Heart left ventricle (tissue), 16 donors: ENCODE results near the gene SCCPDH. TPM values are rescaled to one million over a fixed set of nuclear protein-coding genes. Genes with fewer than 3 reads are reported as not detected.
"Not testable (repeated sequence)": the region's sequence is repeated elsewhere in the genome, so short reads cannot be mapped to it uniquely, and the experiment has no call there.

ENCODE experiments used
- ATAC-seq, 4 donors: fragments of 200-7000 bp; cut with Tn5 transposase; one replicate each; pipeline ENCODE4 v1.9.1; 2020 to 2022; ENCODE audit warnings: moderate library complexity in 4 of 4, mild to moderate bottlenecking in 3 of 4, moderate number of reproducible peaks in 1 of 4
- DNase-seq, 5 donors: peaks; one replicate each; pipeline ENCODE4 v3.0.0-alpha.2; 2020
- H3K27ac ChIP-seq, 12 donors: fragments of 200-600 bp; sonication (generic) in 4 of 12; one replicate each; pipeline versions ENCODE4 v1.5.0 to v1.8.0; 2016 to 2022; ENCODE audit warnings: mild to moderate bottlenecking in 2 of 12
- H3K27me3 ChIP-seq, 9 donors: fragments of 200-600 bp; sonication (generic) in 2 of 9; one replicate each; pipeline versions ENCODE4 v1.5.1 to v1.8.0; 2016 to 2022; ENCODE audit warnings: mild to moderate bottlenecking in 3 of 9
- H3K36me3 ChIP-seq, 9 donors: fragments of 200-600 bp; sonication (generic) in 2 of 9; one replicate each; pipeline versions ENCODE4 v1.5.0 to v1.8.0; 2018 to 2022; ENCODE audit warnings: mild to moderate bottlenecking in 2 of 9
- H3K4me1 ChIP-seq, 12 donors: fragments of 200-600 bp; sonication (generic) in 4 of 12; one replicate each; pipeline versions ENCODE4 v1.5.0 to v1.8.0; 2016 to 2022; ENCODE audit warnings: mild to moderate bottlenecking in 3 of 12
- H3K4me3 ChIP-seq, 12 donors: fragments of 200-600 bp; sonication (generic) in 4 of 12; one replicate each; pipeline versions ENCODE4 v1.5.0 to v1.8.0; 2017 to 2022; ENCODE audit warnings: mild to moderate bottlenecking in 9 of 12, moderate library complexity in 4 of 12
- H3K9me3 ChIP-seq, 12 donors: fragments of 200-600 bp; sonication (generic) in 4 of 12; one replicate each; pipeline versions ENCODE4 v1.5.0 to v1.8.0; 2016 to 2022; ENCODE audit warnings: mild to moderate bottlenecking in 1 of 12
- CTCF ChIP-seq, 12 donors: fragments of 200-600 bp; sonication (generic) in 4 of 12; IDR thresholded peaks; one replicate each; pipeline versions ENCODE4 v1.5.0 to v1.8.0; 2018 to 2022; ENCODE audit warnings: antibody characterized with exemption in 12 of 12, mild to moderate bottlenecking in 5 of 12
- POLR2A ChIP-seq, 2 donors: fragments of 450-650 bp; IDR thresholded peaks; one replicate each; pipeline ENCODE4 v1.6.1; 2017; ENCODE audit warnings: antibody characterized with exemption in 2 of 2, mild to moderate bottlenecking in 2 of 2, moderate library complexity in 2 of 2
- WGBS, 4 donors: extraction: QIAGEN DNeasy Blood & Tissue Kit in 2 of 4; methylation state at CpG; one replicate each; pipeline versions ENCODE4 v1.1.5 to v1.1.7; 2013 to 2018; 5-methylcytosine and 5-hydroxymethylcytosine counted together
- intact Hi-C, 10 donors: fragments of 100-400 bp; cut with DNase I; formaldehyde crosslinking; loops; one replicate each; pipeline versions ENCODE4 v1.11.1 to v1.14.2; 2022
- polyA plus RNA-seq, 2 donors: library from polyadenylated mRNA; stranded (reverse); fragments of 200-250 nt; gene quantifications; one replicate each; pipeline ENCODE4 v1.2.3, GENCODE V29; 2013
- total RNA-seq, 9 donors: library from RNA; depleted of rRNA in 2 of 9; stranded (reverse); fragments of >200 nt in 2 of 9; fragmentation: NEBNext Ultra II Directional in 3 of 9; extraction: Animal tissue kit (Norgen Biotek cat#: 25700) in 3 of 9; gene quantifications; one replicate each; pipeline versions ENCODE4 v1.1.0 to v1.2.4, GENCODE V29; 2016 to 2023
- donor health status: ischemic (EF 13 %, LVEDD 7.1; RV severe dilation, severe dysfunction).
- donor health status: healthy with polysubstance abuse.
- donor health status: DM: no; HTN: yes; CAD: no.
- donor health status: DM: no; HTN: no; CAD: no.
- donor health status: ischemic (EF 25% LVEDD 6.9; RV normal size, moderate dysfunction).
- donor health status: ischemic (EF 25% LVEDD 5.7; RV mildly dilated, moderate dysfunction).
- donor health status: healthy.
- donor health status: DM: yes; HTN: yes; CAD: no.
- donor health status: ischemic (EF 35%, LVEDD 5.7; RV mildly dilated, moderate dysfunction).
- donor health status: nonischemic (EF 11% LVEDD 7.7; RV severe dilation, severe dysfunction).
- donor health status: DM: yes; HTN: yes; CAD: no.
- donor health status: PGD.
- donor health status: ischemic (EF 29% LVEDD 5.4; RV normal size, mild dysfunction).
- donor health status: nonischemic (EF 23%, LVEDD 6.1; RV moderate dilation, normal function).

Gene SCCPDH
- total and polyA plus RNA-seq, 11 donors, result 13.8 to 36.4 (median 31.0) TPM

- peak; percentile 70 to 90 (median 84) for ATAC-seq
- intact Hi-C loops, result loop anchor here in 5 of 10 donors (1.0 to 10.0 kb wide), 6 partner anchors 37 to 1535 kb away; partner anchors contain the start of gene KIF26B (in 1 of the 5)
- WGBS, 4 donors, result 14 to 19% (median 16%) methylated on average over 11 to 16 of the region's 16 CpGs
- Histone ChIP-seq H3K27ac (peak overlapping the region in 6 of 12 donors; percentile 42 to 64 (median 52)), H3K27me3 (no peaks in the 10 kb centered on the region), H3K4me1 (peaks cover 0 to 19% (median 6%) of the 10 kb centered on the region in 12 donors), H3K4me3 (peak overlapping the region in 9 of 12 donors; percentile 35 to 60 (median 46)), H3K9me3 (peaks cover 0 to 14% (median 0%) of the 10 kb centered on the region in 12 donors), H3K36me3 (no peaks in the 10 kb centered on the region)
- peak; percentile 36 to 71 (median 57) for DNase-seq
- TF ChIP-seq CTCF (IDR thresholded peaks at IDR 0.05), result peak; percentile 64 to 86 (median 76)
- no peak for TF ChIP-seq POLR2A (IDR thresholded peaks at IDR 0.05)
Measured at GRCh38 chr1:246689409-246690008, 34.7 kb upstream of the SCCPDH start.

- WGBS, 4 donors, result 78 to 85% (median 83%) methylated on average over 12 of the region's 12 CpGs
Measured at GRCh38 chr1:246690100-246690499, 34.1 kb upstream of the SCCPDH start.

GRCh38 chr1:246691622-246692495 is 32.4 kb upstream of the SCCPDH start:
- 52 to 75% (median 69%) methylated on average over 10 to 15 of the region's 15 CpGs for WGBS, 4 donors
- TF ChIP-seq POLR2A (IDR thresholded peaks at IDR 0.05), result no peak
- no peak for TF ChIP-seq CTCF (IDR thresholded peaks at IDR 0.05)
- H3K9me3 ChIP-seq, result peaks cover 0 to 18% (median 0%) of the 10 kb centered on the region in 12 donors
- peaks cover 0 to 20% (median 8%) of the 10 kb centered on the region in 12 donors for H3K4me1 ChIP-seq
- ATAC-seq (peak in 2 of 4 donors; percentile 27 to 47), DNase-seq (no peak)
- H3K27ac ChIP-seq, result peak overlapping the region in 9 of 12 donors; percentile 31 to 73 (median 60)
- intact Hi-C loops, result loop anchor here in 3 of 10 donors (5.0 to 10.0 kb wide), 3 partner anchors 45 to 1537 kb away; partner anchors contain the start of gene KIF26B (in 1 of the 3)
- no peak overlapping the region for H3K4me3 ChIP-seq
- no peaks in the 10 kb centered on the region for H3K36me3 ChIP-seq
- H3K27me3 ChIP-seq, result no peaks in the 10 kb centered on the region

More at GRCh38 chr1:246690100-246690499, 34.1 kb upstream of the SCCPDH start:
- peaks cover 0 to 19% (median 6%) of the 10 kb centered on the region in 12 donors for H3K4me1 ChIP-seq
- ATAC-seq, result peak in 1 of 4 donors; percentile 33
- DNase-seq, result no peak
- H3K27me3 ChIP-seq, result no peaks in the 10 kb centered on the region
- TF ChIP-seq CTCF (IDR thresholded peaks at IDR 0.05) (no peak), POLR2A (IDR thresholded peaks at IDR 0.05) (no peak)
- H3K36me3 ChIP-seq, result no peaks in the 10 kb centered on the region
- peak overlapping the region in 7 of 12 donors; percentile 41 to 60 (median 48) for H3K4me3 ChIP-seq
- intact Hi-C loops, result loop anchor here in 3 of 10 donors (5.0 to 10.0 kb wide), 3 partner anchors 43 to 1535 kb away; partner anchors contain the start of gene KIF26B (in 1 of the 3)
- H3K27ac ChIP-seq, result peak overlapping the region in 6 of 12 donors; percentile 42 to 64 (median 52)
- H3K9me3 ChIP-seq, result peaks cover 0 to 18% (median 0%) of the 10 kb centered on the region in 12 donors

- WGBS, 4 donors, result 90 to 93% (median 92%) methylated on average over 10 of the region's 10 CpGs
- H3K4me3 ChIP-seq, DNase-seq, H3K27me3 ChIP-seq, H3K27ac ChIP-seq, ATAC-seq, H3K36me3 ChIP-seq: not testable (repeated sequence)
- H3K9me3 ChIP-seq, result peaks cover 0 to 18% (median 0%) of the 10 kb centered on the region in 12 donors
- H3K4me1 ChIP-seq, result peaks cover 0 to 26% (median 9%) of the 10 kb centered on the region in 12 donors
- intact Hi-C loops, result loop anchor here in 3 of 10 donors (5.0 to 10.0 kb wide), 3 partner anchors 47 to 1540 kb away; partner anchors contain the start of gene KIF26B (in 1 of the 3)
Measured at GRCh38 chr1:246694213-246694895, 29.9 kb upstream of the SCCPDH start.
